HG03108 (cell line): ENCODE measurements around the gene TSPAN7.
A peak's percentile ranks its signal among the peaks of the same experiment; 100 is the strongest.

ENCODE experiments used
- ATAC-seq: cut with Tn5 transposase; IDR thresholded peaks from one replicate; pipeline ENCODE4 v1.9.1; 2021; ENCODE audit warnings: moderate library complexity; ENCODE audit not compliant: unreplicated experiment

Gene TSPAN7

GRCh38 chrX:38583181-38583580 lies 21.8 kb downstream of the TSPAN7 start:
- no peak for ATAC-seq

GRCh38 chrX:38594434-38594833 lies 33.1 kb downstream of the TSPAN7 start:
- ATAC-seq, result no peak

GRCh38 chrX:38595801-38596200 lies 34.5 kb downstream of the TSPAN7 start:
- no peak for ATAC-seq

- ATAC-seq, result no peak
Observed at GRCh38 chrX:38596939-38597338, 35.6 kb downstream of the TSPAN7 start.

GRCh38 chrX:38599796-38600755 lies 38.7 kb downstream of the TSPAN7 start:
- ATAC-seq, result no peak

GRCh38 chrX:38601866-38602265 lies 40.5 kb downstream of the TSPAN7 start:
- ATAC-seq, result no peak

- ATAC-seq, result no peak
Observed at GRCh38 chrX:38606821-38607220, 45.5 kb downstream of the TSPAN7 start.

GRCh38 chrX:38607976-38608375 lies 46.6 kb downstream of the TSPAN7 start:
- ATAC-seq, result no peak

GRCh38 chrX:38610849-38611248 lies 49.5 kb downstream of the TSPAN7 start:
- ATAC-seq, result no peak

- ATAC-seq, result no peak
Observed at GRCh38 chrX:38612281-38612680, 50.9 kb downstream of the TSPAN7 start.

GRCh38 chrX:38614485-38614884 lies 53.1 kb downstream of the TSPAN7 start:
- ATAC-seq, result no peak

GRCh38 chrX:38616904-38617303 lies 55.6 kb downstream of the TSPAN7 start:
- ATAC-seq, result no peak

GRCh38 chrX:38618180-38618579 lies 56.8 kb downstream of the TSPAN7 start:
- no peak for ATAC-seq

- no peak for ATAC-seq
Observed at GRCh38 chrX:38620623-38621022, 59.3 kb downstream of the TSPAN7 start.

- ATAC-seq, result no peak
Observed at GRCh38 chrX:38626296-38626695, 65.0 kb downstream of the TSPAN7 start.

- ATAC-seq, result peak; percentile 66
Observed at GRCh38 chrX:38627683-38628082, 66.3 kb downstream of the TSPAN7 start.

- no peak for ATAC-seq
Observed at GRCh38 chrX:38628587-38628986, 67.2 kb downstream of the TSPAN7 start.

- no peak for ATAC-seq
Observed at GRCh38 chrX:38632516-38632915, 71.2 kb downstream of the TSPAN7 start.

- no peak for ATAC-seq
Observed at GRCh38 chrX:38634665-38635064, 73.3 kb downstream of the TSPAN7 start.

GRCh38 chrX:38636949-38637819 lies 75.8 kb downstream of the TSPAN7 start:
- no peak for ATAC-seq

- no peak for ATAC-seq
Observed at GRCh38 chrX:38638952-38639529, 77.7 kb downstream of the TSPAN7 start.
